Right atrium auricular region (tissue), 2 donors: Measurements from ENCODE around the gene TMEM131L. TPM values are rescaled to one million over a fixed set of nuclear protein-coding genes. Genes with fewer than 3 reads are reported as not detected.
A peak's percentile ranks its signal among the peaks of the same experiment; 100 is the strongest.

ENCODE experiments used
- DNase-seq: peaks from one replicate; pipeline ENCODE4 v3.0.0-alpha.2; 2019; ENCODE audit warnings: low spot score
- H3K27ac ChIP-seq, 2 donors: fragments of 200-600 bp; sonication (generic); 1 replicate in 1 of 2; 2 replicates in 1 of 2; pipeline ENCODE4 v1.5.1; 2016 to 2019
- H3K27me3 ChIP-seq, 2 donors: fragments of 200-600 bp; sonication (generic); one replicate each; pipeline versions ENCODE4 v1.5.1 to v1.6.0; 2017 to 2019
- H3K36me3 ChIP-seq: fragments of 200-600 bp; sonication (generic); one replicate; pipeline ENCODE4 v1.5.1; 2016
- H3K4me1 ChIP-seq, 2 donors: fragments of 200-600 bp; sonication (generic); one replicate each; pipeline versions ENCODE4 v1.5.1 to v1.6.0; 2017 to 2019
- H3K4me3 ChIP-seq, 2 donors: fragments of 200-600 bp; sonication (generic); 1 replicate in 1 of 2; 2 replicates in 1 of 2; pipeline ENCODE4 v1.5.1; 2017 to 2019; ENCODE audit warnings: mild to moderate bottlenecking in 1 of 2, moderate library complexity in 1 of 2
- H3K9me3 ChIP-seq, 2 donors: fragments of 200-600 bp; sonication (generic); one replicate each; pipeline ENCODE4 v1.5.1; 2019
- CTCF ChIP-seq, 2 donors: fragments of 200-600 bp; sonication (generic); IDR thresholded peaks; one replicate each; pipeline ENCODE4 v1.5.1; 2019; ENCODE audit warnings: antibody characterized with exemption in 2 of 2
- total RNA-seq, 2 donors: library from RNA; depleted of rRNA; stranded (reverse); fragments of >200 nt; gene quantifications; one replicate each; pipeline ENCODE4 v1.1.0, GENCODE V29; 2016

TMEM131L gene
- total RNA-seq, 2 donors from 2014 or later: 10.9 to 15.4 TPM

GRCh38 chr4:153622093-153622492, 155.9 kb downstream of the TMEM131L start:
- Histone ChIP-seq H3K36me3 (peaks cover 60% of the 10 kb centered on the region), H3K4me1 (no peaks in the 10 kb centered on the region), H3K27ac (no peak overlapping the region), H3K27me3 (no peaks in the 10 kb centered on the region), H3K9me3 (no peaks in the 10 kb centered on the region), H3K4me3 (no peak overlapping the region)
- no peak for DNase-seq
- no peak for TF ChIP-seq CTCF (IDR thresholded peaks at IDR 0.05)

GRCh38 chr4:153622778-153623240, 156.6 kb downstream of the TMEM131L start:
- Histone ChIP-seq H3K4me3 (no peak overlapping the region), H3K27me3 (no peaks in the 10 kb centered on the region), H3K9me3 (no peaks in the 10 kb centered on the region), H3K36me3 (peaks cover 61% of the 10 kb centered on the region), H3K4me1 (no peaks in the 10 kb centered on the region), H3K27ac (no peak overlapping the region)
- no peak for TF ChIP-seq CTCF (IDR thresholded peaks at IDR 0.05)
- no peak for DNase-seq

GRCh38 chr4:153623491-153623890, 157.3 kb downstream of the TMEM131L start:
- Histone ChIP-seq H3K4me3 (no peak overlapping the region), H3K4me1 (no peaks in the 10 kb centered on the region), H3K9me3 (no peaks in the 10 kb centered on the region), H3K27ac (no peak overlapping the region), H3K36me3 (peaks cover 60% of the 10 kb centered on the region), H3K27me3 (no peaks in the 10 kb centered on the region)
- no peak for TF ChIP-seq CTCF (IDR thresholded peaks at IDR 0.05)
- no peak for DNase-seq

DNA sequence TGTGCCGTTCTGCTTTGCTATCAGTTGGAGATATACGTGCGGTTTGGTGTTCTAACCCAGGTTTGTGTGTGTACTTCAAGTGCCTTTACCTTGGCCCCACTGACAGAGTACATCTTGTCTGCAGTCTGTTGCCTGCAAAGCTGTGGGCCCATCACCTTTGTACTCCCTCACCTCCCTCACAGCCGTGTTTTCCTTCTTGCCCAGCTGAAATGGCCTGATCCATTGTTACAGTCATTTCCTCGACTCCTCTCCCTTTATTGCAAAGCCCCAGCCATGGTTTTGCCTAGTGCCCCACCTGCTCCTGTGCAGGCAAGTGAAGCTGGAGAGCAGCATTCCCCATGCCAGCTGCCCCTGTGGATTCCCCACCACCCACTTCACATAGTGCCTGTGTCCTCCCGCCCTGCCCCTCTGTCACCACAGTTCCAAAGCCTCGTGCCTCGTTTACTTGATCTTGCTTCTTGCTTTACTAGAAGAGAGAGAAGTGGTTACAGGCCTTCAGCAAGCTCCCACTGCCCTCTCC, 162.7 kb downstream of the TMEM131L start:
- no peak for TF ChIP-seq CTCF (IDR thresholded peaks at IDR 0.05)
- Histone ChIP-seq H3K4me3 (no peak overlapping the region), H3K4me1 (no peaks in the 10 kb centered on the region), H3K9me3 (no peaks in the 10 kb centered on the region), H3K27ac (no peak overlapping the region), H3K27me3 (no peaks in the 10 kb centered on the region), H3K36me3 (peaks cover 76% of the 10 kb centered on the region)
- DNase-seq: no peak

- DNase-seq: no peak
- H3K27me3 ChIP-seq: no peaks in the 10 kb centered on the region
- no peak for TF ChIP-seq CTCF (IDR thresholded peaks at IDR 0.05)
- no peaks in the 10 kb centered on the region for H3K4me1 ChIP-seq
- H3K36me3 ChIP-seq: peaks cover 78% of the 10 kb centered on the region
- H3K9me3 ChIP-seq: no peaks in the 10 kb centered on the region
- no peak overlapping the region for H3K4me3 ChIP-seq
- no peak overlapping the region for H3K27ac ChIP-seq
Observed at GRCh38 chr4:153629776-153630175, 163.6 kb downstream of the TMEM131L start.

DNA sequence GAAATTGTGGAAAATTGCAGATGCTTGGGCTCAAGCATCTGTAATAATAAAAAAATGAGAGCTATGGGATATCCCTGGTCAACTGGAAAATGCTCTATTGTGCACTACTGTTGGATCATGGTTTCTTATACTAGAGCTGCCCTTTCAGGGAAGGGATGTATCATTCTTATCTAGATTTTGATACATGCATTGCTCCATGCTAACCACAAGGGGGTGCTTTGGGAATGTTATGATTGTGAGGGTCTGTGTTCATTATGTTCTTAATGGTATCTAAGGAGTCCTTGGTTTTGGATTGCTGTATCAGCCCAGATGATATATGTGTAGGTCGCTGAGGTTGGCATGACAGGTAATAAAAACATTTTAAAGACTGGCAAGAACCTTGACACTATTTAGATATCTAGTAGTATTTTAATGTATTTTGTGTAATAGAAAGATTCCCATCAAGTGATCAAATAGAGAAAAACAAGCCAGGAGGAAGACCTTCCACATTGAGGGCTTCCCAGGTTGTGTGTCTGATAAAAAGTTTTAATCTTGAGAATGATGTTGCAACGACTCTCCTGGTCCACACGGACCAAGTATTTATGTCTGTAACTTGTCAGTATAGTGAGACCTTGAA, 168.7 kb downstream of the TMEM131L start:
- peaks cover 54% of the 10 kb centered on the region for H3K36me3 ChIP-seq
- no peaks in the 10 kb centered on the region for H3K27me3 ChIP-seq
- H3K4me1 ChIP-seq: no peaks in the 10 kb centered on the region
- H3K4me3 ChIP-seq: no peak overlapping the region
- peak; percentile 29 to 66 for TF ChIP-seq CTCF (IDR thresholded peaks at IDR 0.05)
- H3K27ac ChIP-seq: no peak overlapping the region
- DNase-seq: no peak
- no peaks in the 10 kb centered on the region for H3K9me3 ChIP-seq
